Middle frontal gyrus (tissue), 1 donor: ENCODE results near the gene SLC7A6.

Experiments
- DNase-seq: peaks from one replicate; pipeline ENCODE4 v3.0.0-alpha.2; 2015; ENCODE audit warnings: low spot score; ENCODE audit errors: extremely low spot score

SLC7A6 gene

DNA sequence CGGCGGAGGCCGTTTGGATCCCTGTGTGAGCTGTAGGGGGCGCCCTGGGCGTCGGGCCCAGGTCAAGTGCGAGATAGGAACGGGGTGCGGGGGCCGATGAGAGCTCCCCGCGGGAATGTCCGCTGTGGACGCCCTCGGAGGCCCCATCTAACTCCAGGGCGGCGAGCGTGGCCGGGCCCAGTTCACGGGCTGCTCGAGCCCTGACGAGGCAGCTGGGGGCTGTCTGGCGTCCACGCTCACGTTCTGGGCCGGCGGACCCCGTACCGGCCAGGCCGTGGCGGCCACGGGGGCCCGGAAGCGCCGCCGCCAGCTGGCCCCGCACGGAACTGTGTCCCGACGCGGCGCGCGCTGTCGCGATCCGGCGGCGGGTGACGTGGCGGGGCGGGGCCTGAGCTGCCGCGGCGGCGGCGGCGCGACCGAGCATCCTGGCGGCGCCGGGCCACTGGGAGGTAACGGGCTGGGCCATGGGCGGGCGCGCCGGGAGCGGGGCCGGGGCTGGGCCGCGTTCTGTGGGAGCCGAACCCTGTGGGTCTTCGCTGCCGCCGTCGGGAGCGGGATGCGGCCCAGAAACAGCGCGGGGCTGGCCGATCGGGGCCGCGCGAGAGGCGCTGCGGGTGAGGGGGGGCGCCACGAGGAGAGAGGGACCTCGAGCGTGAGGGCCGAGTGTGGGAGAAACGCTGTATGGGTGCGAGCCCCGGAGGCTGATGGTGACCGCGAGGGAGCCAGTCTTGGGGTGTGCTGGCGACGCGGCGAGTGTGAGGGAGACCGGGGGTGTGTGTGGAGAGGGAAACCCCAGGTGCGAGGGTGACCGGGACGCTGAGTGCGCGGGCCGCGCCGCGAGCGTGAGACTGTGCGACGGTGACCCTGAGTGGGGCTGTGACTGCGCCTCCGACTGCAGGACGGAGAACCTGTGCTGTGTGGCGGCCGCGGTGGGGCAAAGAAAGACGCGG is at the start of gene SLC7A6:
SLC7A6 (plus strand) TSS at position 399 of the 950 bp plus-strand sequence. CDS start 10,201 bp downstream, outside the sequence.
- DNase-seq, result peak; percentile 52

DNA sequence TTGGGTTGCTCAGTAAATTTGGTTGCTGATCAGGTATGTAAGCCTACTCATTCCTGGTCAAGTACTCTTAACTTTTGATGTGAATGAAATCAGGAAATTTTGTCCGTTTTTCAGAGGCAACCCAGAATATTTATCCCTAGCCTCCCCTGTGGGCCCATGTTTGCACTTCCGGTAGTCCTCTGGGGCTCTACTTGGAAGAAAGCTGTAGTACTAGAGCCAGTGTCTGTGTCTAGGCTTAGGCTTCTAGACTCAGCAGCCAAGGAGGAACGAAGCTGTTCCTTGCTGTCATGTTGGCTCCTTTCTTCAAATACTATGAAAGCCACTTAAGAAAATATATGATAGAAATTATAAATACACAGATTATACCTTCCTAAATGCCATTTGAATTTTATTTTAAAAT is 49.6 kb upstream of the SLC7A6 start:
- no peak for DNase-seq

DNA sequence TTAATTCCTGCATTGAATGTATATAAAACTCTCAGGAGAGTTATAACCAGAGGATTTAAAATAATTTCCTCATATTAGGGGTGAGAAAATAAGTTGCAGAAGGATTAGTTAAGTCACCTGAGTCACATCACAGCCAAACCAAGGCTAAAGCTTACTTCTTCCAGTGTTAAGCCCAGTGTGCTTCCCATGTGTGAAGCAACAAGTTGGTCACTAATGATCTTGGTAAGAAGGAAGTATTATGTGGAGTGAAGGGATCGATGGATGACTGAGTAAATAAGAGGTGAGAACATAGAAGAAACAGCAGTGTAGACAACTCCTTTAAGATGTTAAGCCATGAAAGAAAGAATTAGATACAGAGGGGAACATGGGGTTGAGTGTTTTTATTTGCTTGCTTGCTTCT is 49.0 kb upstream of the SLC7A6 start:
- no peak for DNase-seq

DNA sequence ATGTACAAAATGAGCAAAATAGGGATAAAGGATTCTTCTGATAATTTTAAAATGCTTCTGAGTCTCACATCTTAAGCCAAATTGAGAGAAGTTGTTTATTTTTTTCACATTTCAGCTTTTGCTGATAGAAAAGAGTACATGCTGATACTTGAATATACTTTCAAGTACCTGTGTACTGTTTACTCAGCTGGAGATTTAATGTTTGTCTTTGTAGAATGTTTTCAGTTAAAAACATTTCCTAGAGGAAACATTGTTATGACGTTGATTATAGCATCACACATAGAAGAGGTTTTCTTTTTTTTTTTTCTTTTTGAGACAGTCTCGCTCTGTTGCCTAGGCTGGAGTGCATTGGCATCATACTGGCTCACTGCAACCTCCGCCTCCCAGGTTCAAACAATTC is 48.1 kb upstream of the SLC7A6 start:
- no peak for DNase-seq

DNA sequence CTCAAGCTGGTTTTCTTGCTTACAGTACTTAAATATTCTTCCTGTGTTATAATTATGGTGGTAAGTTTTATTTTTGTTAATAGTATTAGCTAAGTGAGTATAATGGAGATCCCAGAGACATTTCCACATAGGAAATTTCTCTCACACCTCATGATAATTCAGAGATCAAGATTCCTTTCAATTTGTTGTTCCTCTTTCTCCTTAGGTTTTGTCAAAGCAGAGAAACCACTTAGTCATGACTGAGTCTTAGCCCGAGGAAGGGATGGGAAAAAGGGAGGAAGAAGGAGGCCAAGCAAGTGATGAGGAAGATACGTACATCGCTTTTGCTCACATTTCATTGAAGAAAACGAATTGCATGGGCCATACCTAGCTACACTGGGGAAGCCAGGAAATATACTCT is 46.8 kb upstream of the SLC7A6 start:
- DNase-seq, result no peak

DNA sequence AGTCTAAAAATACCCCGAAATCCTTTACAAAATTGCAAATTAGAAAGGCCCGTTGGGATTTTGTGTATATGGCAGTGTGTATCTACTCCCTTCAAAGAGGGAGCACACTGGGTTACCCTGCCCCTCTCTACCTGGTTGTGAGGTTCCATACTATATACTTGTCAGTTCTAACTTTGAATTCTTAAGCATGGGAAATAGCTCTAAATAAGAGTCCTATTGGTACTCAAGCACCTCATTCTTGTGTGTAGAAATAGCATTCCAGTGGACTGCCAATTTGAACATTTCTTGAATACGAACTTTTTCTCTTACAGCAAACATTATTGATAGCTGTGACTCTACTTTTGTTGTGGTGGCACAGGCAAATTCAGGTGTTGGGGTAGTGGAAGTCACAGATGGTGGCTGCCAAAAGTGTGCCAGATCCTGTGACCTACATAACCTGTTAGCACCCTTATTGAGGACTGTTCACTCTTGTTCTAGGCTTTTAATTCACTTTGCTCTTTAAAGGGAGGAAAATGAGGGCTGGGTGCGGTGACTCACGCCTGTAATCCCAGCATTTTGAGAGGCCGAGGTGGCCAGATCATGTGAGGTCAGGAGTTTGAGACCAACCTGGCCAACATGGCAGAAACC is 44.5 kb upstream of the SLC7A6 start:
- no peak for DNase-seq

DNA sequence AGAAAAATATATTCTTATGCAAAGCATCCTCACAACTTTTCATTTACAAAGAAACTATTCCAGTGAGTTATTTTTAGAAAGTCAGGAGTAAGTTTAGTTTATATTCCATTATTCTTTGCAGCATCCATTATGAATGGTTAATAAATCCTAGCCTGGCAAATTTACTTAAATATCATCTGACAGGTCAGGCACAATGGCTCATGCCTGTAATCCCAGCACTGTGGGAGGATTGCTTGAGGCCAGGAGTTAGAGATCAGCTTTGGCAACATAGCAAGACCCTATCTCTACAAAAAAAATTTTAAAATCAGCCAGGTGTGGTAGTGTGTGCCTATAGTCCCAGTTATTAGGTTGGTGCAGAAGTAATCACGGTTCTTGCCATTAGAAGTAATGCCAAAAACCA is 41.3 kb upstream of the SLC7A6 start:
- DNase-seq, result no peak

DNA sequence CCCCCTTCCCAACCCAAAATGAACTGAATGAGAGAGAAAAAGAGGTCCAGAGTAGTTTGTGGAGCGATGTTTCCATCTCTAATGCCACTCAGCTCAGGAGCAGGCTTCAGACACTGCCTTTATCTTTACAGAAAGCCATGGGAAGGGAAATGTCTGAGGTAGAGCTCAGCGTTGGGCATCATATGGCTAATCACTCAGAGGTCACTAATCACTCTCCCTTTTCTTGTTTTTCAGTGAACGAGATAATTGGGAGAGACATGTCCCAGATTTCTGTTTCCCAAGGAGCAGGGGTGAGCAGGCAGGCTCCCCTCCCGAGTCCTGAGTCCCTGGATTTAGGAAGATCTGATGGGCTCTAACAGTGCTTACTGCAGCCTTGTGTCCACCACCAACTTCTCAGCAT is 38.2 kb upstream of the SLC7A6 start:
- no peak for DNase-seq

DNA sequence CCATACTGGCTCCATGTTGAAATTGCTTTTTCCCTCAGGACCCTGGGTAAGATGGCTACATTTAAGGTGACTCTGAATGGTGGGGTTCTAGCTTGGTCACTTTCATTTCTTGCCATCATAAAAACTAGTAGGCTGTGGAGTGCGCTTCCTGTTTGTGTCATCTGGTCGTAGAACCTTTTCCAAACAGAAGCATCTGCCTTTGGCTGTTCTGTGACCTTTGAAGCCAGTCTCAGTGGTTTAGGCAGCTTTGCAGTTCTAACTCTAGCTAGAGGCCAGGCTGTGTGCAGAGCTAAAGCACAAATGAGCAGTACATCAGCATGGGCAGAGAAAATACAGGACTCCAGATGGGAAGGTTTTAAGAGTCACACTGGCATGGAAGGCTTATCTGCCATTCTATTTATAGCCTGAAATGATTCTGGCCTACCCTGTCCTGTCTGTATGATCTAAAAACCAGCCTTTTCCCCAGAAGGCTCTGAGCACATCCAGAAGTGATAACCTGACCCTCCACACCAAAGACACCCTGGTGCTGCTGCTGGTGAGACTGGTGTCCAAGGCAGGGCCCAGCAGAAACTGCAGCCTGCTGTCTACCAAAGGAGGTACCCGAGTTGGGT is 37.0 kb upstream of the SLC7A6 start:
- DNase-seq, result no peak

DNA sequence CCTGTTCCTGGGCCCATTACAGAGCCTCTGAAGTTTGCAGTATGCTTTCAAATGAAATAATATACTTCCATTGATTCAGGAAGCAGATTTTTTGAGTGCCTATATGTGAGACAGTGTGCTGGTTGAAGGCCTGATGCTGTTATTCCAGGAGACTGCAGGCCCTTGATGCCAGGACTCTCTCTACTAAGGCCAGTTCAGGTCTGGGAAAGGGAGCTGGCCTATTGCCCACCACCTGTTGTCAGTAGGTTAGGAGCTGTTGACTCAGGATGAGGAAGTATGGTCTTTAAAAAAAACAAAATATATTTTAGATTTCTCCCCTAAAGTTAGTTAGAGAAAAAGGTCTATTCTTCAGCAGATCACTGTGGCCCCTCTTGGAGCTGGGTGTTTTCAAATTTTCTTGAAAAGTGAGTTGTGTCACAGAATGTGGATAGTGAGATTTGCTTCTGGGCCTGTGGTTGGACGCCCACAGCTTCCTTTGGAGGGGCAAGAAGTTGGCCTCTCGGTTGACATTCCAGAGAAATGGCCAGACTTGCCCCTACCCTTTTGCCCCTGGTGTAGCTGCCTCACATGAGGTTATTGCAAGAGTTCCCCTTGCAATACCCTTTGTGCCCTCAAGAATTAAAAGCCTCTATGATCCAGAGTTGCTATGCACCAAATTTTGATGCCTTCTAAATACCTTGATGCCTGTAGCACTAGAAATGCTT is 36.3 kb upstream of the SLC7A6 start:
- DNase-seq, result no peak

DNA sequence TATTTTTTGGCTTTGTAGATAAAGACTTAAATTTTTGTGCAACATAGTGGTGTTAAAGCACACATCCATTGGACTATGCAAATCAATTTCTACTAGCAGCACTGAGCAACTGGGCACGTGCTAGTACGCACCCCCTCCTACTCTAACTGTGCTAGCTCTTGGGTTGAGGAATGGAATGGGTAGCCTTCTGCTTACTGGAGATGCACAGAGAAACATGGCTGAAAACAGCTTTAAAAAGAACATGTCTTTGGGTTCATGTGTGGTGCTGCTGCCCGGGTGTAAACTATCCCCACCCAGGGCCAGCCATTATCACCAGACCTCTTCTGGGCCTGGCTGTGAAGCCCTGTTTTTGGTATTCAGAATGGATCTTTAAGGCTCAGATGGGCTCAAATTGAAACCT is 35.7 kb upstream of the SLC7A6 start:
- DNase-seq, result no peak

DNA sequence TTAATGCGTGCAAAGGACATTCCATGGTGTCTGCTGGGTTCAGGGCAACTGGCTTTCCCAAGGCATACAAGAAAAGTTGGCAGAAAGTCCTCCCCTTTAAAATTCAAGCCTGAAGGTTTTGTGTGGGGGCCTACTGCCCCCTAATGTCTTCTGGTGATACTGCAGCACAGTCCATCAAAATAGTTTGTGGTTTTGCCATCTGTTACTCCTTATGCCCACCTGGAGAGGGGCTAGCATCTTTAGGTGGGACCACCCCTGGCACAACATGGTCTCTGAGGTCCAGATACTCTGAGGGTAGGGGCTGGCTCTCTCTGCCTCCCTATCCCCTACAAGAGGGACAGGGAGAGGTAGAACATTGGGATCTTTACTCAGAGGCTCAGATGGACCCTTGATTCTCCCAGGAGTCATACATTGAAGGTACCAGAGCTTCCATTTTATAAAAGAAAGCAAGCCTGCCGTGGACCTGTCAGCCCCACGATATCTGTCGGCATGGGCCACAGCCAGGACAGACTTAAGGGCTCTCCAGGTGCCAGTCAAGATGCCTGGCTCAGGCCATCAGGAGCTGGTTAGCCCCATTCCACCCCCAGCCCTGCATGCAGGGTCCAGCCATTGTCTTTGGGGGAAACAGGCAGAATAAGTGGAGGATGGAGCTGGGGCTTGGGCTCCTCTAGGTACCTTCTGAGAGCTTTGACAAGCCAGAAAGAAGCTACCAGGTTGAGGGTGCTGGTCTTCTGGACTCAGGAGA is 34.7 kb upstream of the SLC7A6 start:
- DNase-seq, result no peak

DNA sequence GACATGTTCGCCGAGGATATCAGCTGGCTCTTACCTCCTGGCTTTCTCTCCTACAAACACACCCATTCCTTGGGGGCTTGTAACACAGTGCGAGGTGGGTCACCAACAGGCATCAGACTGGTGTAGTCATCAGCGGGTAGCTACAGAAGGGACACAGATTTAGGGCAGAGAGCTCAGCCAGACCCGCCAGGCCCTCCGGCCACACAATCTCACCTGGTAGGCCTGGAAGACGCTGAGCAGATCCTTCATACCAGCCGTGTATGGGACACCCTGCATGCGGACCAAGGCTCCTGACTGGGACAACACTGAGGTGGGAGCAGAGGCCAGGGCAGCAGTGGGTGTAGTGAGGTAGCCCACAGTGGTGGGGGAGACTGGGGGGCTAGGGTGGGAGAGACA is 34.2 kb upstream of the SLC7A6 start:
- DNase-seq, result no peak

DNA sequence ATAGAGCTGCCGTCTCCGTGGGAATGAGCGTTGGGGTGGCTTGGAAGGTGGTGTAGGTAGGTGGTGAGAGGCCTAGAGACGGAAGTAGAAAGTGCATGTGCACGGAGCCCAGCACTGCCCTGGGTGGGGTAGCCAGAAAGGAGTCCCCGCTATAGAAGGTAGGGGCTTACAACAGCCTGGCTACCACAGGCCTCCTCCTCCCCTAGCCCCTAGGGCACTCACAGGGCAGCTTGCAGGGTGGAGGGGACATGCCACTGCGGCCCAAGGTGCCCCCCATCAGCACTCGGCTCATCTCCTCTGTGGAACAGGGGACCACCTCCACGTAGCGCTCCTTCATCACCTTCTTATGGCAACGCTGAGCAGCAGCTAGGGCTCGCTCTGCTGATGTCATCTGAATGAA is 33.4 kb upstream of the SLC7A6 start:
- no peak for DNase-seq

DNA sequence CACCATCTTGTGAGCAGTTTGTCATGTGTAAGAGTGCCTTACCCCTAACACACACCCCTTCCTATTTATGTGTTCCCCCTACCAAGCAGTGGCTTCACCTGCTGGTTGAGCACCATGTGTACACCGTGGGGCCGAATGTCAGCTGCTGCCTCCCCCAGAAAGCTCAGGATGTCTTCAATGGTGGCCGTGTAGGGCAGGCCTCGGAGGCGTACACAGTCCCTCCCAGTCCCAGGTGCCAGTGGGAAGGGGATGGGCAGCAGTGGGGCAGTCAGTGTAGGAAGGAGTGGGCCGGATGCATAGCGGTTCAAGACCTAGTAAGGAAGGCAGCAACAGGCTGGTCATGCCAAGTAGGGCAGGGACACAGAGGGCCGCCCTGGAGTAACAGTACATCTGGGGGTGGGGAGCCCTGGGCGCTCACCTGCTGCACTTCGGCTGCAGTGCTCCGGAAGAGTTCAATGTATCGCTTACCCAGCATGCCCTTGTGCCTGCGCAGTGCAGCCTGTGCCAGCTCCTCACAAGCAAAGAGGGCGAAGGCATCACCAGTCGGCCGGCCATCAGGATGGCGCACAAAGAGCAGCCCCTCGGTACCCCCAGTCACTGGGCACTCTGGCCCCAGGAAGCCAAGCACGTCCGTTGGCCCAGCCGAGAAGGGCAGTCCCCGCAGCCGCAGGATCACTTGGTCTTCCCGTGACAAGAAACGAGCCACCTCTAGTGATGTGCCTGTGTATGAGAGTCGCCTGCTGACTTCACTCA is 32.8 kb upstream of the SLC7A6 start:
- DNase-seq, result no peak

DNA sequence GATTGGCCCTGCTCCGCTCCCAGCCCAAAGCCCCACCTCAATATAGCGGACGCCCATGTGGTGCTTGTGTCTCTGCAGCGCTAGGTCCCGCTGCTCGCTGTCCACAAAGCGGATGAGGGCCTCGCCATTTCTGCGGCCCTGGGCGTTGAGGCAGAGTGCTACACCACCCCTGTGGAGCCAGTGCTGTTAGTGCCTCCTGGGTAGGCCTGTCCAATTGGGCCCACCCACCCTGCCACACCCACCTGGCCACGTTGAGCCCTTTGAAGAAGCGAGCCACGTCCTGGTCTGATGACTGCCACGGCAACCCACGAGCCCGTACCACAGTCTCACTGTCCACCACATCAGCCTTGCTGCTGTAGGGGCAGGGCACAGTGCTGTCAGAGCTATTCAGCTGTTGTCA is 32.0 kb upstream of the SLC7A6 start:
- DNase-seq, result no peak

DNA sequence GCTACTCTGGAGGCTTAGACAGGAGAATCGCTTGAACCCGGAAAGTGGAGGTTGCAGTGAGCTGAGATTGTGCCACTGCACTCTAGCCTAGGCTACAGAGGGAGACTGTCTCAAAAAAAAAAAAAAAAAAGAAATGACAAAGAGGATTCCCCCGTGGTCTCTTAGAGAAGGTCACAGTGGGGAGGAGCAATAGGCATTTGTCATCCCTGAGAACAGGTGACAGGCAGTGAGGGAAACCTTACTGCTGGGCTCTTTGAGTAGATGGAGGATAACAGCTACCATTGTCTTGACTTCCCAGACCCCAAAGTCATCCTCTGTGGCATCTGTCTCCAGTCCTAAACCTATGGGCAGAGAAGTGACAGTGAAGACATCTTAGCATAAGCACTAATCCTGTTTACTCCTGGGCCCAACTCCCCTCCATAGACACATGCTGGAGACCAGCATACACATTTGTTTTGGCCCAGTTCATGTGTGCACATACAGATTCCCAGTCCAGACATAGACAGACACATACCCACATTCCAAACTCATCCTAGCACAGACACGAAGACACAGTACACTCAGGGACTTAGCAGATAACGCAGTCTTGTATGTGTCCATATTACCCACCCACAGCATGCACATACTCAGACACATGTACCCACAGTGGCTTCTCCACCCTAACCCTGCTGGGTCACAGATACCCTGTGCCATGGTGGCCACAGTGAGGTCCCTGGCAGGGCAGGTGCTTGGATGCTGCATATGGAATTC is 31.1 kb upstream of the SLC7A6 start:
- DNase-seq, result no peak

DNA sequence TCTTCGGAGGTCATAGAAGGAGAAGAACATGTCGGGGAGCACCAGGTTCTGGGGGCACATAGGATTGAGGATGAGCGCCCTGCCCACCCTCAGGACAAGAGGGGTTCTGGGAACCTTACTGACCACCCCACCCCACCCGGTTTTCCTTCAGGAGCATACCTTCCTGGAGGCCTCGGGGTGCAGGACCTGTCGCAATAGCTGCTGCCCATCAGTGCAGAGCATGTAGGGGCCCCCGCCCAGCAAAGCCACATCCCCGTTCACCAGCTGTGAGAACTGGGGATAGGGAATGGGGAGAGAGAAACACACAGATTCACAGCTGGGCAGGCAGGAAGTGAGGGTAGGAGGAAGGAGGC is 30.5 kb upstream of the SLC7A6 start:
- DNase-seq, result no peak

DNA sequence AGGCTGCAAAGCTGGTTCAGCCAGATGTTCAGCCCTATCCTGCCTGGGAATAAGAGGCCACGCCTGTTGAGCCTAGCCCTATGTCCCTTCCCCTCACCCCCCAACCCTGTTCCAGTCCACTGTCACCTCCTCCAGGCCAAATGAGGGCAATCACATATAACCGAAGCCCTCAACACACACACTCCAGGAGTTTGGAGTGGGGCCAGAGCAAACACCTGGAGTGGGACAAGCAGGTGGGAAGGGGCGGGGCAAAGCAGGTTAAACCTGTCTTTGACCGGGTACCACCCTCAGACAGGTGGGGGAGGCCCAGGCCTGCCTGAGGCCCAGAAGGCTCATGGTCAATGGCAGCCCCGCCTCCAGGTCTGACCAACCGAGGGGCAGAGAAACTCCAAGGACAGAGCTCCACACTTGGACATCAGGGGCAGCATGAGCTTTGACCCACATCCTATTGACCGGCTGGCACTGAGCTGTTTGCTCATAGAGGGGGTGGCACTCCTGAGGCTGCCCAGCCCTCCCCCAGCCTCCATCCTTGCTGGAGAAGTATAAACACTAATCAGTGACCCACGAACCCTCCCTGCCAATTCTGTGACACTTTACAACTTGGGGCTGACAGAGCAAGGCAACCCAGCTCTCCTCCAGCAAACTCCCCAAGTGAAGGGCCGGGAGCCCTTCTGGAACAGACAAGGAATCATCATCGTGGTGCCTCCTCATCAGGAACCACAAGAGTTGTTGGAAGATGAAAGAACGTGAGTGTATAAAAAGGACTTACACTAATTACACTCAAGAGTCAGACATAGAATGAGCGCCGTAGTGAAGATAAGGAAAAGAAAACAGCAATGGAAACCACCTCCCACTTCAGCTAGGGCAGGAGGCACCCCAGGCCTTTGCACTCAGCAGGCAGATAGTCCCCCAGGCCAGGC is 29.9 kb upstream of the SLC7A6 start:
- DNase-seq, result no peak
